Urinary bladder (tissue), 4 donors: Measurements from ENCODE around the gene PROM1. TPM values are rescaled to one million over a fixed set of nuclear protein-coding genes. Genes with fewer than 3 reads are reported as not detected.

Source experiments
- DNase-seq: peaks from one replicate; pipeline ENCODE4 v3.0.0-alpha.2; 2015; ENCODE audit errors: extremely low spot score
- H3K27ac ChIP-seq: one replicate; pipeline ENCODE4 v1.5.1; 2013; ENCODE audit warnings: low read depth, mild to moderate bottlenecking, moderate library complexity
- H3K36me3 ChIP-seq: one replicate; pipeline ENCODE4 v1.6.1; 2013; ENCODE audit warnings: mild to moderate bottlenecking, moderate library complexity; ENCODE audit not compliant: insufficient read depth
- H3K4me1 ChIP-seq: one replicate; pipeline ENCODE4 v1.6.1; 2013; ENCODE audit warnings: mild to moderate bottlenecking, moderate library complexity; ENCODE audit not compliant: insufficient read depth
- H3K4me3 ChIP-seq: one replicate; pipeline ENCODE4 v1.5.1; 2013; ENCODE audit warnings: low read depth, low read length
- WGBS: extraction: QIAGEN DNeasy Blood & Tissue Kit; methylation state at CpG from one replicate; pipeline ENCODE4 v1.1.7; 2013; 5-methylcytosine and 5-hydroxymethylcytosine counted together
- polyA plus RNA-seq: library from polyadenylated mRNA; stranded (reverse); fragments of 200-250 nt; gene quantifications from one replicate; pipeline ENCODE4 v1.2.3, GENCODE V29; 2013
- total RNA-seq: library from RNA; depleted of rRNA; stranded (reverse); fragments of >200 nt; gene quantifications from one replicate; pipeline ENCODE4 v1.2.3, GENCODE V29; 2014
- donor health status: healthy with polysubstance abuse.
- donor health status: healthy.

Gene PROM1
- total and polyA plus RNA-seq, 2 donors, result 13.5 to 30.5 TPM

- no peaks in the 10 kb centered on the region for H3K36me3 ChIP-seq
- 77% methylated on average over 4 of the region's 4 CpGs for WGBS
- no peaks in the 10 kb centered on the region for H3K4me1 ChIP-seq
- DNase-seq, result no peak
- no peak overlapping the region for H3K27ac ChIP-seq
- no peak overlapping the region for H3K4me3 ChIP-seq
Observed at GRCh38 chr4:15996773-15997172, 87.0 kb downstream of the PROM1 start.

DNA sequence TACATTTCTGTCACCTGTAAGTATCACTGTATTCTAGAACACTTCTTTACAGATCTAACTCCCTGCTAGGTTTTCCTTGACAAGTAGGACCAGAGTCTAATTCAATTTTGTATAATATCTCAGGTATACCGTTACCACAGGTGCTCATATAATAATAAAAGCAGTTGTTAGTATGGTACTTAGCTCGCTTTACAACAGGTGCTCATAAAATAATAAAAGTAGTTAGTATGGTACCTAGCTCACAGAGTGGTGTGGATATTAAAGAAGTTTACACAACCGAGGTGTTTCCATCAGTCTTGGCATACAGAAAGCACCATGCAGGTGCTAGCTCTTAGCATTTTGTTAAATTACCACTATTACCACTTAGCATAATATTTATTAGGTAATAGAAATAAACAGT, 88.0 kb downstream of the PROM1 start:
- H3K4me1 ChIP-seq, result no peaks in the 10 kb centered on the region
- no peak overlapping the region for H3K27ac ChIP-seq
- H3K4me3 ChIP-seq, result no peak overlapping the region
- DNase-seq, result no peak
- 97% methylated on average over 3 of the region's 3 CpGs for WGBS
- no peaks in the 10 kb centered on the region for H3K36me3 ChIP-seq

- Histone ChIP-seq H3K4me3 (no peak overlapping the region), H3K4me1 (no peaks in the 10 kb centered on the region), H3K27ac (no peak overlapping the region), H3K36me3 (no peaks in the 10 kb centered on the region)
- no peak for DNase-seq
- 75% methylated on average over 2 of the region's 2 CpGs for WGBS
Observed at GRCh38 chr4:15992167-15992485, 91.7 kb downstream of the PROM1 start.

DNA sequence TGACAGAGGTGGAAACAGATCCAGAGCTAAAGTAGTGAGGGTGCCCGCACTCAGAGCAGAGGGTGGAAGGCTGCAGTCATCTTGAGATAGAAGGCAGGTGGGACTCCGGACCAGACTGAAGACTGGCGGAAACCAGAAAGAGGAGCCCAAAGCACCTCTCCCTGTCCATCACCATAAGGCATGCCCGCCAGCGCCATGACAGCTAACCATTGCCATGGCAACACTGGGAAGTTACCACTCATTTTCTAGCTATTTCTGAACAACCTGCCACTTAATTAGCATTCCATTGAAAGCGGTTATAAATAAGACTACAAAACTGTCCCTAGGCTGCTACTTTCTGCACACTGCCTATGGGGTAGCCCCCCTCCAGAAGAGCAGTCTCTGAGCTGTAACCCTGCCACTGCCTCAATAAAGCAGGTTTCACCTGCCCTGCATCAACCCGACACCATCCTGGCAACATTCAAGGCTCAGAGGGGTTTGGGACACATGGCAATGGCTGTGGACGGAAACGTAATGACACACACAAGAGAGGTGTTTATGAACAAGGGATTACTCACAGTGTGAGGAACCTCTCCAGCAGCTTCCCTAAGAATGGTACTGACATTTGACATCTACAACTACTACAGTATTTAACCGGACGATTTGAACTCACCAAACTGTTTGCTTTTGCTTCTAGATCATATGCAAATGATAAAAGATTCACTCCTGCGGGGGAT, 93.1 kb downstream of the PROM1 start:
- no peak overlapping the region for H3K27ac ChIP-seq
- no peaks in the 10 kb centered on the region for H3K36me3 ChIP-seq
- no peaks in the 10 kb centered on the region for H3K4me1 ChIP-seq
- no peak overlapping the region for H3K4me3 ChIP-seq
- 73% methylated on average over 12 of the region's 12 CpGs for WGBS
- DNase-seq, result no peak

DNA sequence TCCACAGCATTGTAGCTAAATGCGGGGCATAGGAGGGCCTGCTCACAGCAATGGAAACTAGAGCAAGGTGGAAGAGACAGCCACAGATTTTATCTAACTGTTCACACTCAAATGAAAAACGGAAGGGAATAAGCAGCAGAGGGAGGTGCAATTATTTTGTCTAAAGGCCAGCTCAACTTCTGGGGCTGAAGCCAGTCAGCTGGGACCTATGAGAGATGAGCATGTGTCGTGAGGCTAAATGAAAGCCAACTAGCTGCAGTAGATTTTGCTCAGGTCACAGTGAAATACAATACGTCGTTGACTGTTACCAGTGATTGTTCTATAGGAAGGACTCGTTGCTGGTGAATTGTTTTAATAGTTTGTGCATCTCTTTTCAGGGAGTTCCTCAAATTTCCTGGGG, 94.4 kb downstream of the PROM1 start:
- WGBS, result 72% methylated on average over 6 of the region's 6 CpGs
- no peak overlapping the region for H3K27ac ChIP-seq

DNA sequence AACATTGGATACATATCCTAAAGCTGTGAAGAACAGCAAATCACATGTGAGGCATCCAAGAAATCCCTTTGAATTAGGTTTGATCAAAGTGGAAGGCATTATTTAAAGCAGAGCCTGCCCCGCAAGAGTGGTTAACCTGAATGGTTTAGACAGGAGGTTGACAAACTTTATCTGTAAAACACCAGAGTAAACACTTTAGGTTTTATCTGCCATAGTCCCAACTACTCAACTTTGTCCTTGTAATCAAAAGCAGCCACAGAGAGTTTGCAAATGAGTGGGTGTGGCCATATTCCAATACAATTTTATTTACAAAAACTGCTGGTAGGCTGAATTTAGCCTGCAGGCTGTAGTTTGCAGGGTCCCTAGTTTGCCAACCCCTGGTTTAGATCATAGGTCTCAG, 95.6 kb downstream of the PROM1 start:
- 90% methylated on average over 1 of the region's 1 CpG for WGBS
- H3K4me1 ChIP-seq, result no peaks in the 10 kb centered on the region
- no peak for DNase-seq
- H3K27ac ChIP-seq, result no peak overlapping the region
- no peak overlapping the region for H3K4me3 ChIP-seq
- no peaks in the 10 kb centered on the region for H3K36me3 ChIP-seq

More for the DNA sequence above, 94.4 kb downstream of the PROM1 start:
- H3K4me3 ChIP-seq, result no peak overlapping the region
- no peaks in the 10 kb centered on the region for H3K36me3 ChIP-seq
- no peaks in the 10 kb centered on the region for H3K4me1 ChIP-seq
- no peak for DNase-seq

DNA sequence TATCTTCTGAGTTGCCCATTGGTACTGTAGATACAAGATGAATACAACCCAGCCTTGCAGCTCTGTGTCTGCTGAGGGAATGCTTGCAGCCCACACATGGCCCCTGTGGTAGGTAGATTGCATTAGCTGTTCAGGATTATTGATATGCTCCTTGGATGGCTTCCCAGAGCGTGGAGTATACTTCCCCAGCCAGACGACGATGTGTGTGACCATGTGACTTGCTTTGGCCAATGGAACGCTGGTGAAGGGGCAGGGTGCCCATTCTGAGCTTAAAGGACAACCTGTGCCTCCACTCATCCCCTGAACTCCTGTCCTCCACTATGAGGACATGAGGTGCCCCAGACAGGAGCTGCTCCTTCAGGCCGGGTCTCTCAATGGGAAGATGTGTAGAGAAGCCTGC, 96.9 kb downstream of the PROM1 start:
- no peak for DNase-seq
- H3K27ac ChIP-seq, result no peak overlapping the region
- no peaks in the 10 kb centered on the region for H3K4me1 ChIP-seq
- no peak overlapping the region for H3K4me3 ChIP-seq
- no peaks in the 10 kb centered on the region for H3K36me3 ChIP-seq
- 67% methylated on average over 5 of the region's 5 CpGs for WGBS

DNA sequence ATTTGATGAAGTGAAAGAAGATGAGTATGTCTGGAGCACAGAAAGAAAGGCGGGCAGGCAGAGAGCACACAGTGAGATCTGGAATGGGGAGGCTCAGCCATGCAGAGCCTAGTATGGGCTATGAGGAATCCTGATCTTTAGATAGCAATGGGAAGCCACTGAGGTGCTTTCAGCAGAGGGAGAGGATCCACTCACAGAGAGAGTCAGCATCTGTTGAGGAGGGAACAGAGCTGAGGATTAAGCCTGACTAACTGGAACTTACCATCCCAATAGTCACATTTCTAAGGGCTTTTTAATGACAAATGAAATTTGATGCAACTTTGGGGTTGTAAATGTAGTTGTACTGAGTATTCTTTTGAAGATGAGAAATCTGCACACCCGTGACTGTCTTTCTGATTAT, 100.2 kb downstream of the PROM1 start:
- H3K36me3 ChIP-seq, result no peaks in the 10 kb centered on the region
- no peaks in the 10 kb centered on the region for H3K4me1 ChIP-seq
- H3K4me3 ChIP-seq, result no peak overlapping the region
- WGBS, result 88% methylated on average over 2 of the region's 2 CpGs
- H3K27ac ChIP-seq, result no peak overlapping the region
- DNase-seq, result no peak

GRCh38 chr4:15982842-15983524, 100.8 kb downstream of the PROM1 start:
- Histone ChIP-seq H3K27ac (no peak overlapping the region), H3K36me3 (no peaks in the 10 kb centered on the region), H3K4me3 (no peak overlapping the region), H3K4me1 (no peaks in the 10 kb centered on the region)
- DNase-seq, result no peak
- 91% methylated on average over 8 of the region's 8 CpGs for WGBS

- Histone ChIP-seq H3K4me1 (no peaks in the 10 kb centered on the region), H3K4me3 (no peak overlapping the region), H3K27ac (no peak overlapping the region), H3K36me3 (no peaks in the 10 kb centered on the region)
- WGBS, result 70% methylated on average over 7 of the region's 7 CpGs
- DNase-seq, result no peak
Observed at GRCh38 chr4:15976456-15977447, 107.1 kb downstream of the PROM1 start.

DNA sequence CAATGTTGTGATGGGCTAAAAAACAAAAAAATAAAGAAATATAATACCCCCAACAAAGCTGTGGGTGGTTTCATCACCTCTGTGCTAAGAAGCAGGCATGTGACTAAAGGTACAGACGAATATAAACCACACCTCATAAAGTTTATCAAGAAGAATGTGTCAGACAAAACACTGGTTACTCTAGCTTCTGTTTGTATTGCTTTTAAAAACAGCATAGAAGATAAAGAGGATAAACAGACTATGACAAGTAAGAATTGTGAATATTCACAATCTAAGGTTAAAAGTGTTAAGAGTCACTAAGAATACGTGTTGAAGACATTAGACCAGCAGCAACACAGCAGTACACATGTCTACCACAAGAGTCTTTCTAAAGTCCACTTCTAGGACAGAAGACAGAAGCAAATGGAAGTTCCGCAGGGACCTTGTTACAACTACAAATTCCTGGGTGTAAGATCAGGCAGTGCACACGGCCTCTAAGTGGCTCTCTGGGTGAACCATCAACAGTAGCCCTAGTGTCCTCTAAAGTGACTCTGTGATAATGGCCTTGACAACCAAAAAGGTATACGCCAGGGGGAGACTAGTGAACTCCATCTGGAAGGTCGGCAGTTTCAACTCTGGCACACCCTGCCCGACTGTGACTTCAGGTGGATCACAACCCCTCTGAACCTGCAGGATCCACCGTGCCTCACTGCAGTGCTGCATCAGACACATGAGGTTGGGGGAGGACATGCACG, 112.6 kb downstream of the PROM1 start:
- no peak for DNase-seq
- Histone ChIP-seq H3K36me3 (no peaks in the 10 kb centered on the region), H3K4me3 (no peak overlapping the region), H3K4me1 (no peaks in the 10 kb centered on the region), H3K27ac (no peak overlapping the region)
- 88% methylated on average over 9 of the region's 9 CpGs for WGBS

DNA sequence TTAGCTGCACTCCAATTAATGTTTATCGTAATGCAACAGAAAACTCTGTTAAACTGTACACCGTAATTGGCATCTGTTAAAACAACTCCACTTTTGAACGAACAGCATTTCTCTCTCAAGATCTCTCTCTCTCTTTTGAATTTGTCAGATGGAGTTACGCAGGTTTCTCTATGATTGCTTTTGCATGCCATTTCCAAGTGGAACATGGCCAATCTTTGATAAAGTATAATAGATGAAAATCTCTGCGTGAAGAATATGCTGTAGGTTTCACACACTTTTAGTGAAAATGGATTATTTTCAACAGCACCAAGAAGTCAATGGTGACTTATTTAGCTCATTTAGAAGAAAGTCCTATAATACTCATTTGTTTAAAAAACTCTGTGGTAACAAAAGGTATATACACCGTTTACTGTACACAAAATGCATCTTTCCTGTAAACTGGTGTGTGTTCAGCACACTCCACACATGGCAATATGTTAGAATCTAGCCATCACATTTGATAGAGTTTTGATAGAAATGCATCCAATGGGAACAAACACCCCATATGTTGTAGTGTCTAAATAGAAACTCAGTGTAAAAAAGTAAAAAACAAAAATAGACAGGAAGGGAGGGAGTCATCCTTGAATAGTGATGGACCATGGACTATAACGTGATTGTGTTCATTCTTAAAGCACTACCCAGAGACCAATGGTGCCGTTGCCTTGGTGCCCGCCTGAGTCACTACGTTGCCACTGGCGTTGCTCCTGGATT, 115.1 kb downstream of the PROM1 start:
- no peak for DNase-seq
- 84% methylated on average over 11 of the region's 11 CpGs for WGBS
- H3K36me3 ChIP-seq, result no peaks in the 10 kb centered on the region

DNA sequence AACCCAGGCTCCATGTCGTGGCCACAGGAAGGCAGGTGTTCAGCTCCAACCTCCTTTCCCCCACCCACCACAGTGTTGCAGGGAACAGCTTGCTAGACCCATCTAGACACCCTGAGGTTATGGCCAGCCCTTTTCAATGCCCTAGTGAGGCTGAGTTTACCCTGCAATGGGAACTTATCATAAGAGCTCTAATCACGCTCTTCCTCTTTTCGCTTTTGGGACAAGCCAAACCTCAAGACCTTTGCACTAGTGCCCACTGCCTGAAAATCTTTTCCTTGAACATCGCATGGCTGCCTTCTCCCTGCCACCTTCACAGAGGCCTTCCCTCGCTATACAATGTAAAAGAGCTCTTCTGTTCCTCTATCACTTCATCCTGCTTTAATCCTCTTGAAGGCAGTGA, 118.5 kb downstream of the PROM1 start:
- WGBS, result 84% methylated on average over 5 of the region's 5 CpGs
- no peaks in the 10 kb centered on the region for H3K4me1 ChIP-seq
- no peaks in the 10 kb centered on the region for H3K36me3 ChIP-seq
- no peak overlapping the region for H3K4me3 ChIP-seq
- no peak overlapping the region for H3K27ac ChIP-seq
- DNase-seq, result no peak

More for the DNA sequence above, 115.1 kb downstream of the PROM1 start:
- H3K4me3 ChIP-seq, result no peak overlapping the region
- no peaks in the 10 kb centered on the region for H3K4me1 ChIP-seq
- no peak overlapping the region for H3K27ac ChIP-seq
